ENCODE measurements around the gene KLC1. TPM values are rescaled to one million over a fixed set of nuclear protein-coding genes. Genes with fewer than 3 reads are reported as not detected.

KLC1 gene
- total and polyA plus RNA-seq, 4 donors, result 22.9 to 131 (median 46.0) TPM

DNA sequence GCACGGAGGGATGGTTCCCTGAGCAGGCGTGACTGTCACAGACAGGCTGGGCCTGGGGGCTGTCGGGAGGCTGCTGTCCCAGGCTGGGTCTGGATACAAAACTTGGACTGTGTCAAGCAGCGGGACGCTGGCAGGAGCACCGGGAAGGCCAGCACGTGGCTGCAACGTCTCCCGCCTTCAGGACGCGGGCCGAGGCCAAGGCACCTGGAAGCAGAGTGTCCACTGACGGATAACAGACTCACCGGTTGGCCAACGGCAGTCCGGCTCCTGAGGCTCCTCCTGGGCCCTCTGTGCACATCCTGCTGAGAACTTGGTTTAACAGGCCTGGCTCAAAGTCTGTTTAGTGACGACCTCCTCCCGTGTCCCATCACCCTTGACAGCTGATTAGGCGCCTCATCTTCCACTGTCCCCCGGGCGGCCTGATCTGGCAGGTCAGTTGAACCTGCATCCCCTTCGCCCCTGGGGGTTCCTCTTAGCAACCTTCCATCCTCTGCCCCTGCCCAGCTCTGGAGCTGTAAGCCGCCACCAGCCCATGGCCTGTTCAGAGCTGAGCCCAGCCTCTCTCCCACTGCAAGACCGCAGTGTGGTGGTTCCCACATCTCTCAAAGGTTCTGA, 83.7 kb downstream of the KLC1 start:
- Histone ChIP-seq H3K27me3 (ENCODE audit: control insufficient read depth in 4 of 4, insufficient read depth in 4 of 4, low read length in 3 of 4) (no peaks in the 10 kb centered on the region), H3K9ac (ENCODE audit: low read depth in 1 of 2, low read length in 2 of 2) (no peak overlapping the region), H3K9me3 (ENCODE audit: control insufficient read depth in 4 of 4, low read length in 3 of 4) (no peaks in the 10 kb centered on the region), H3K27ac (ENCODE audit: low read depth in 1 of 2, low read length in 2 of 2) (no peak overlapping the region), H3K4me1 (ENCODE audit: control insufficient read depth in 4 of 4, insufficient read depth in 4 of 4, low read length in 3 of 4) (peaks cover 0 to 18% (median 8%) of the 10 kb centered on the region in 4 donors), H3K36me3 (ENCODE audit: control insufficient read depth in 4 of 4, insufficient read depth in 3 of 4, low read depth in 1 of 4, low read length in 3 of 4) (no peaks in the 10 kb centered on the region), H3K4me3 (ENCODE audit: low read depth in 1 of 3, low read length in 3 of 3) (no peak overlapping the region)
- no peak for DNase-seq (ENCODE audit: low spot score)
- TF ChIP-seq TAF1 (conservative IDR thresholded peaks at IDR 0.05) (no peak), RXRA (IDR thresholded peaks at IDR 0.05) (no peak), JUND (IDR thresholded peaks at IDR 0.05) (no peak), EGR1 (IDR thresholded peaks at IDR 0.05; ENCODE audit: low read depth in 2 of 2) (no peak), NR2F2 (IDR thresholded peaks at IDR 0.05) (no peak), HNF4A (conservative IDR thresholded peaks at IDR 0.05) (no peak), GABPA (IDR thresholded peaks at IDR 0.05 in 1 of 2, conservative IDR thresholded peaks at IDR 0.05 in 1 of 2) (no peak), FOXA1 (IDR thresholded peaks at IDR 0.05) (no peak), RAD21 (IDR thresholded peaks at IDR 0.05) (no peak), SP1 (IDR thresholded peaks at IDR 0.05) (no peak), FOXA2 (IDR thresholded peaks at IDR 0.05) (no peak), YY1 (IDR thresholded peaks at IDR 0.05) (no peak), HNF4G (IDR thresholded peaks at IDR 0.05) (no peak)
- TF ChIP-seq, protein P1, sequence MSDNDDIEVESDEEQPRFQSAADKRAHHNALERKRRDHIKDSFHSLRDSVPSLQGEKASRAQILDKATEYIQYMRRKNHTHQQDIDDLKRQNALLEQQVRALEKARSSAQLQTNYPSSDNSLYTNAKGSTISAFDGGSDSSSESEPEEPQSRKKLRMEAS (IDR thresholded peaks at IDR 0.05), result no peak
- TF ChIP-seq, protein P2, sequence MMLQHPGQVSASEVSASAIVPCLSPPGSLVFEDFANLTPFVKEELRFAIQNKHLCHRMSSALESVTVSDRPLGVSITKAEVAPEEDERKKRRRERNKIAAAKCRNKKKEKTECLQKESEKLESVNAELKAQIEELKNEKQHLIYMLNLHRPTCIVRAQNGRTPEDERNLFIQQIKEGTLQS (IDR thresholded peaks at IDR 0.05), result no peak
- TF ChIP-seq, protein P3, sequence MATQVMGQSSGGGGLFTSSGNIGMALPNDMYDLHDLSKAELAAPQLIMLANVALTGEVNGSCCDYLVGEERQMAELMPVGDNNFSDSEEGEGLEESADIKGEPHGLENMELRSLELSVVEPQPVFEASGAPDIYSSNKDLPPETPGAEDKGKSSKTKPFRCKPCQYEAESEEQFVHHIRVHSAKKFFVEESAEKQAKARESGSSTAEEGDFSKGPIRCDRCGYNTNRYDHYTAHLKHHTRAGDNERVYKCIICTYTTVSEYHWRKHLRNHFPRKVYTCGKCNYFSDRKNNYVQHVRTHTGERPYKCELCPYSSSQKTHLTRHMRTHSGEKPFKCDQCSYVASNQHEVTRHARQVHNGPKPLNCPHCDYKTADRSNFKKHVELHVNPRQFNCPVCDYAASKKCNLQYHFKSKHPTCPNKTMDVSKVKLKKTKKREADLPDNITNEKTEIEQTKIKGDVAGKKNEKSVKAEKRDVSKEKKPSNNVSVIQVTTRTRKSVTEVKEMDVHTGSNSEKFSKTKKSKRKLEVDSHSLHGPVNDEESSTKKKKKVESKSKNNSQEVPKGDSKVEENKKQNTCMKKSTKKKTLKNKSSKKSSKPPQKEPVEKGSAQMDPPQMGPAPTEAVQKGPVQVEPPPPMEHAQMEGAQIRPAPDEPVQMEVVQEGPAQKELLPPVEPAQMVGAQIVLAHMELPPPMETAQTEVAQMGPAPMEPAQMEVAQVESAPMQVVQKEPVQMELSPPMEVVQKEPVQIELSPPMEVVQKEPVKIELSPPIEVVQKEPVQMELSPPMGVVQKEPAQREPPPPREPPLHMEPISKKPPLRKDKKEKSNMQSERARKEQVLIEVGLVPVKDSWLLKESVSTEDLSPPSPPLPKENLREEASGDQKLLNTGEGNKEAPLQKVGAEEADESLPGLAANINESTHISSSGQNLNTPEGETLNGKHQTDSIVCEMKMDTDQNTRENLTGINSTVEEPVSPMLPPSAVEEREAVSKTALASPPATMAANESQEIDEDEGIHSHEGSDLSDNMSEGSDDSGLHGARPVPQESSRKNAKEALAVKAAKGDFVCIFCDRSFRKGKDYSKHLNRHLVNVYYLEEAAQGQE (IDR thresholded peaks at IDR 0.05), result no peak
- TF ChIP-seq, protein P4, sequence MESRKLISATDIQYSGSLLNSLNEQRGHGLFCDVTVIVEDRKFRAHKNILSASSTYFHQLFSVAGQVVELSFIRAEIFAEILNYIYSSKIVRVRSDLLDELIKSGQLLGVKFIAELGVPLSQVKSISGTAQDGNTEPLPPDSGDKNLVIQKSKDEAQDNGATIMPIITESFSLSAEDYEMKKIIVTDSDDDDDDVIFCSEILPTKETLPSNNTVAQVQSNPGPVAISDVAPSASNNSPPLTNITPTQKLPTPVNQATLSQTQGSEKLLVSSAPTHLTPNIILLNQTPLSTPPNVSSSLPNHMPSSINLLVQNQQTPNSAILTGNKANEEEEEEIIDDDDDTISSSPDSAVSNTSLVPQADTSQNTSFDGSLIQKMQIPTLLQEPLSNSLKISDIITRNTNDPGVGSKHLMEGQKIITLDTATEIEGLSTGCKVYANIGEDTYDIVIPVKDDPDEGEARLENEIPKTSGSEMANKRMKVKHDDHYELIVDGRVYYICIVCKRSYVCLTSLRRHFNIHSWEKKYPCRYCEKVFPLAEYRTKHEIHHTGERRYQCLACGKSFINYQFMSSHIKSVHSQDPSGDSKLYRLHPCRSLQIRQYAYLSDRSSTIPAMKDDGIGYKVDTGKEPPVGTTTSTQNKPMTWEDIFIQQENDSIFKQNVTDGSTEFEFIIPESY (IDR thresholded peaks at IDR 0.05), result no peak
- TF ChIP-seq, protein P5, sequence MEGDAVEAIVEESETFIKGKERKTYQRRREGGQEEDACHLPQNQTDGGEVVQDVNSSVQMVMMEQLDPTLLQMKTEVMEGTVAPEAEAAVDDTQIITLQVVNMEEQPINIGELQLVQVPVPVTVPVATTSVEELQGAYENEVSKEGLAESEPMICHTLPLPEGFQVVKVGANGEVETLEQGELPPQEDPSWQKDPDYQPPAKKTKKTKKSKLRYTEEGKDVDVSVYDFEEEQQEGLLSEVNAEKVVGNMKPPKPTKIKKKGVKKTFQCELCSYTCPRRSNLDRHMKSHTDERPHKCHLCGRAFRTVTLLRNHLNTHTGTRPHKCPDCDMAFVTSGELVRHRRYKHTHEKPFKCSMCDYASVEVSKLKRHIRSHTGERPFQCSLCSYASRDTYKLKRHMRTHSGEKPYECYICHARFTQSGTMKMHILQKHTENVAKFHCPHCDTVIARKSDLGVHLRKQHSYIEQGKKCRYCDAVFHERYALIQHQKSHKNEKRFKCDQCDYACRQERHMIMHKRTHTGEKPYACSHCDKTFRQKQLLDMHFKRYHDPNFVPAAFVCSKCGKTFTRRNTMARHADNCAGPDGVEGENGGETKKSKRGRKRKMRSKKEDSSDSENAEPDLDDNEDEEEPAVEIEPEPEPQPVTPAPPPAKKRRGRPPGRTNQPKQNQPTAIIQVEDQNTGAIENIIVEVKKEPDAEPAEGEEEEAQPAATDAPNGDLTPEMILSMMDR (IDR thresholded peaks at IDR 0.05; ENCODE audit: low read depth, low read length, missing input control), result no peak
- 86% methylated on average over 24 of the region's 24 CpGs for WGBS

All from liver (tissue), 9 donors.